ENCODE results near the gene LRP8.

GRCh38 chr1:53343831-53344668 is 16.2 kb upstream of the LRP8 start:
- TF ChIP-seq EZH2 (IDR thresholded peaks at IDR 0.05; ENCODE audit: insufficient read depth, poor library complexity, severe bottlenecking), result no peak
- TF ChIP-seq EZH2phosphoT487 (IDR thresholded peaks at IDR 0.05; ENCODE audit: insufficient read depth, low read depth), result no peak

Data from GM23248 (cell line).